GM19035 (cell line): ENCODE data around the gene ADGRG1.

Experiments
- ATAC-seq: cut with Tn5 transposase; IDR thresholded peaks from one replicate; pipeline ENCODE4 v1.9.1; 2021; ENCODE audit not compliant: unreplicated experiment

Gene ADGRG1

DNA sequence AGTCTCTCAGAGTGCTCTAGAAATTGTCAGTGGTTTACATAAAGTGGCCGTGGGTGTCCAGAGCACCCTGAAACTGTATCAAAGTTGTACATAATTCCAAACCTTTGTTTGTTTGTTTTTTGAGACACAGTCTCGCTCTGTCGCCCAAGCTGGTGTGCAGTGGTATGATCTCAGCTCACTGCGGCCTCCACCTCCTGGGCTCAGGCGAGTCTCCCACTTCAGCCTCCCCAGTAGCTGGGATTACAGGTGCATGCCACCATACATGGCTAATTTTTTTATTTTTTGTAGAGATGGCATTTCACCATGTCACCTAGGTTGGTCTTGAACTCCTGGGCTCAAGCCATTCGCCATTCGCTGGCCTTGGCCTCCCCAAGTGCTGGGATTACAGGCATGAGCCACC lies 24.3 kb upstream of the ADGRG1 start:
- no peak for ATAC-seq

- no peak for ATAC-seq
These were observed 22.1 kb upstream of the ADGRG1 start for GRCh38 chr16:57606147-57606846.

DNA sequence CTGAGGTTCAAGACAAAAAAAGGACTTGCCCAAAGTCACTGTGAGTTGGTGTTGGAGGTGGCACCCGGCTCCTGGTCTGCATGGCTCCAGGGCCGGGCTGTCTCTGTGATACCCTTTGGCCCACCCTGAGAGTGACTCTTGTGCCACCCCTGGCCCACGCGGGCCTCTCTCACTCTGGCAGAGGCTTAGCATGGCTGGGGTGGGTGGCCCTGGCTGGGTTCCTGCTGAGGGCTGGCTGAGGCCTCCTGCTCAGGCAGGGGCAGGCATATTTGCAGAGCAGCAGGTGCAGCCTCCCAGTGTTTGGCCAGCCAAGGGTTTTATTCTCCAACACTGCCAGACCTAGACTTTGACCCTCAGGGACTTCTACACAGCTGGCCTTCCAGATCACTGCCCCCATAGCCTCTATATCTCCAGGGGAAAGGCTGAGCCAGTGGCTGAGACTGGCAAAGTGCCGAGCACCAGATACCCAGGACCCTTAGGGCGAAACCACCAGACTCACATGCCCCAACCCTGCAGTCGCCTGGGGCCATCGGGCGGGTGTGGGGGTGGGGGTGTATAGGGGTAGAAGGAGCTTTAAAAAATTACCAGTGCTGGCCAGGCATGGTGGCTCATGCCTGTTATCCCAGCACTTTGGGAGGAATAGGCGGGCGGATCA lies 21.5 kb upstream of the ADGRG1 start:
- ATAC-seq, result no peak

DNA sequence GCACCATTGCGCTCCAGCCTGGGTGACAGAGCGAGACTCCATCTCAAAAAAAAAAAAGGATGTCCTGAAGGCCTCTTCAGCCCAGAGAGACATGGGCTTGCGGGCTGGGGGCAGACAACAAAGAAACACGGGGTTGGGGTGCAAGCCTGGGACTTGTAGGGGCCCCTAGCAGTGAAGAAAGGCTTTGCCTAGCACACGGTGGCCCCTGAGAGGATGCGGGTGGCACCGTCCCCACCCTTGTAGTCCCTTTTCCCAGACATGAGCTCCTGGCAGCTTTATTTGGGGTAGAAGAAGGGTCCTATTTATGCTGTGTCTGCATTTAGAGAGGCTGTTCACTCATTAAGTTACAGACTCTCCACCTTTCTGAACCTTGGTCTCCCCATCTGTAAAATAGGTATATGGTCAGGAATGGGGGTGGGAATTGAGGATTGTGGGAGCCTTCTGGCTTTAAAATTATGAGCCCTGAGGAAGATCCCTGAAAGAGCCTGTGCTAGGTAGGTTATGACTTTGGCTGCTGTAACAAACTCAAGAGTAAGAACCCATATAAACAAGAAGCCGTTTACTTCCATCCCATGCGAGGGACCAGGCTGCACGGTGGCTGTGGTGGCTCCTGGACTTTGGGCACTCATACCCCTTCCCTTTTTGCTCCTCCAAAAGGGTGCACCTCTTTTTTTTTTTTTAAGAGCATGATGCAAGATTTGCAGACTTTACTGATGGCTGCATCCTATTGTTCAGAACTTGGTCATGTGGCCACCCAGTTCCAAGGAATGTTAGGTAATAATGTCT lies 20.6 kb upstream of the ADGRG1 start:
- no peak for ATAC-seq

GRCh38 chr16:57608462-57609113 lies 19.8 kb upstream of the ADGRG1 start:
- ATAC-seq, result no peak

GRCh38 chr16:57609541-57610401 lies 18.7 kb upstream of the ADGRG1 start:
- ATAC-seq, result peak; percentile 90

GRCh38 chr16:57610611-57611010 lies 17.8 kb upstream of the ADGRG1 start:
- no peak for ATAC-seq

DNA sequence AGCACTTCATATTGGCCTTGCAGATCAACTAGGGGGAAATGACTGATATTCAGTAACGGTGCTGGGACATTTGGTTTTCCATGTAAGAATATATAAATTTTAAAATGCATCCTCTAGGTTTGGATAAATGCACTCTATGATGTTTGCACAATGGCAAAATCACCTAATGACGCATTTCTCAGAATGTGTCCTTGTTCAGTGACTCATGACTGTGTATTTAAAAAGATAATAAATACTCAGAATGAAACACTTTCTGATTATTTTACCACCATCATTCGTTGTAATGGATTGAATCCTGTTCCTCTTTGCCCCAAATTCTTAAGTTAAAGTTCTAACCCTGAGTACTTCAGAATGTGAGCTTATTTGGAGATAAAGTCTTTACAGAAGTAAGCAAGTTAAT lies 17.2 kb upstream of the ADGRG1 start:
- ATAC-seq, result no peak

GRCh38 chr16:57611706-57612105 lies 16.7 kb upstream of the ADGRG1 start:
- no peak for ATAC-seq

GRCh38 chr16:57612494-57612893 lies 15.9 kb upstream of the ADGRG1 start:
- ATAC-seq, result no peak

DNA sequence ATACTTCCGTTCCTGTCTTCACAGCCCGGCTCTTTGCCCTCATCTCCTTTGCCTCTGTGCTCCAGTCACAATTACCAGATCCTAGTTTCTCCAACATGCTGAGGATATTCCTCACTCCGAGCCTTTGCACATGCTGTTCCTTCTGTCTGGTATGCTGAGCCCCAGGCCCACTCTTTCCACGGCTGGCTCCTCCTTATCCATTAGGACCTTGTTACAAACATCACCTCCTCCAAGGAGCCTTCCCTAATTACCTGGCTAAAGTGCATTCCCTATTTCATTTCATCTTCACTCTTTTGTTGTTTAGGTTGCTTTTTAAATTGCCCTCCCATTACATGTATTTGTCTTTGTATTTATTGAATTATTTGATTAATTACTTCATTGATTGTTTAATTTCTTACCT lies 14.9 kb upstream of the ADGRG1 start:
- ATAC-seq, result no peak

DNA sequence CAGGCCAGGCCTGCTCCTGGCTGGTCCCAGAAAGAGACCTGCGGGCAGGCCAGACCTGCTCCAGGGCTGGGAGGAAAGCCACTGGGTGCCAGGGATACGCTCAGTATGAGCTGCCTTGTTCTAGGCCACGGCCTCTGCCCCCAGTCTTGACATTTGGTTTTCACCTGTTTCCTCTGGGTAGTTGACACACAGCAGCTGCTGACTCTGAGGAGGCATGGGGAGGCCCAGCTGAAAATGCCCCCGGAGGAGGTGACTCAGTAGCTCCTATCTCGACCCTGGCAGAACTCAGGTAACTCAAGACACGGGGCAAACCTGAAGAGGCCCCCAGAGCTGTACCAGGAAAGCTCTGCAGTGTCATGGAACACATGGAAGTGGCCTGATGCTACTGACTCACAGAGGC lies 13.9 kb upstream of the ADGRG1 start:
- no peak for ATAC-seq

DNA sequence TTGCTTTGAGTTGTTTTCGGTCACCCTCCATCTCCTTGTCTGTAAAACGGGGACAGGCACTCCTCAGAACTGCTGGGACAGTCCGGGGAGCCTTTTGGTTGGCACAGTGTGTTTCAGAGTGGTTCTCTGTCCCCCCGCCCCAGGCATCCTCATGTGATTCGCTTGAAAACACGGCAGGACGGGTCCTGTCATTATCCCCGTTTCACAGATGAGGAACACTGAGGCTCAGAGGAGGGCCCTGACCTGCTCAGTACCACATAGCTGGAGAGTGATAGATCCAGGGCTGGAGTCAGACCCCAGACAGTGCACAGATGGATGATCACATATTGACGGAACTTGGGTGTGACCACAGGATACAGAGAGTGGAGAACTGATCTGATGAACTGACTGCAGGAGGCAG lies 13.5 kb upstream of the ADGRG1 start:
- no peak for ATAC-seq

DNA sequence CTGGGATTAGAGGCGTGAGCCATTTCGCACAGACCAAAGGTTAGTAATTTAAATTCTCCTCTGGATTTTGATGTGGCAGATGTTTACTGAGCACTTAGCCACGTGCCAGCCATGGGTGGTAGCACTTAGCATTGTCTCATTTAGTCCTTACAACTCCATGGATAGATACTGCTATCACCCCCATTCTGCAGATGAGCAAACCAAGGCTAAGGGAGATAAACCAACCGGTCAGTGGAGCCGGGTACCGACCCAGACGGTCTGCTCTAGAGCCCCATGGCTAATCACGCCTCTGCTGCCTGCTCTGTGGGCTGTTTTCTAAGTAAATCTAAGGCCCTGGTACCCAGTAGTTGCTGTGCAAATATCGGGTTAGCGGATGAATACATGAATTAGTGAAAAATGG lies 12.6 kb upstream of the ADGRG1 start:
- no peak for ATAC-seq

- no peak for ATAC-seq
These were observed 12.2 kb upstream of the ADGRG1 start for GRCh38 chr16:57616241-57616640.

- no peak for ATAC-seq
These were observed 11.6 kb upstream of the ADGRG1 start for GRCh38 chr16:57616876-57617275.

DNA sequence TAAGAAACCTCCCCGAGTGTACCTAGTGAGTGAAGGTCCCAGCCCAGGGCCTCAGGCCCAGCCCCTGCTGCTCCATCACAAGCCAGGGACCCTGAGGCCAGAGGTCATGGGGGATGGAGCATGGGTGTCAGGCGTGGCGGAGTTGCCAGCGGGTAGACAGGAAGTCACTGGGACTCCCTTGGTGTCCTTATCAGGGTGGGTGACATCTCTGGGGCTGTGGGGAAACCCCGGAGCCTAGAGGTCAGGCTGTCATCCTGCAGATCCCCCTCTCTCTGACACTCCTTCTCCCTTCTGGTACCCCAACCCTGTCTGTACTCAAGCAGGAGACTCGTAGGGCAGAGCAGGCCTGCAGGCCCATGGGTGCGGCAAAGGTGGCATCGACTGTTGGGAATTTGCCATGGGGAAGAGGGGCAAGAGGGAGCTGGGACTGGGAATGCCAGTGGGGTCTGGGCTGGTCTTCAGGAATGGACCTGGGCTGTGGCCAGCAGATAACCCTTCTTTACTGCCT lies 10.8 kb upstream of the ADGRG1 start:
- ATAC-seq, result no peak

DNA sequence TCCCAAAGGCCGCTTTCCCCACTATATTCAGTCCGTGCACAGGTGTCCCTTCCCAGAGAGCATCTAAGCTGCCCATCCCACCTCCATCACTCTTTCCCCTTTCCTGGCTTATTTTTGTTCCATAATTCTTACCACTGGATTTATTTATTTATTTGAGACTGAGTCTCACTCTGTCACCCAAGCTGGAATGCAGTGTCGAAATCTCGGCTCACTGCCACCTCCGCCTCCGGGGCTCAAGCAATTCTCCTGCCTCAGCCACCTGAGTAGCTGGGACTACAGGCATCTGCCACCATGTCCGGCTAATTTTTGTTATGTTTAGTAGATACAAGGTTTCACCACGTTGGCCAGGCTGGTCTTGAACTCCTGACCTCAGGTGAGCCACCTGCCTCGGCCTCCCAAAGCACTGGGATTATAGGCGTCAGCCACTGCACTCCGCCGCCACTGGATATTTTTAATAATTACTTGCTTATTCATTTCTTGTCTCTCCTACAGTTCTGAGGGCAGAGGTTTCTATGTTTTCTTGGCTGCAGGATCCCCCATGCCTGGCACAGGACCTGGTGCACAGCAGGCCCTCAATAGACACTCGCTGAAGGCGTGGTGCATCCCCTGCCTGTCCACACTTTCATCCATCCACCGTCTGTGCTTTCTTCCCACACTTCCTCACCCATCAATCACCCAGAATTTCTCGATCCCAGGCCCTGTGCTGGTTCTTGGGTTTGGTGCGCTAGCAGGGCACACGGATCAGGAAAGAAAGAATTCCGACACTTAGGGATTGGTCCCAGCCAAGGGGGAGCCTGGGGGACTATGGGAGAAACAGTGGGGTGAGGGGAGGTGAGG lies 9.9 kb upstream of the ADGRG1 start:
- ATAC-seq, result no peak

DNA sequence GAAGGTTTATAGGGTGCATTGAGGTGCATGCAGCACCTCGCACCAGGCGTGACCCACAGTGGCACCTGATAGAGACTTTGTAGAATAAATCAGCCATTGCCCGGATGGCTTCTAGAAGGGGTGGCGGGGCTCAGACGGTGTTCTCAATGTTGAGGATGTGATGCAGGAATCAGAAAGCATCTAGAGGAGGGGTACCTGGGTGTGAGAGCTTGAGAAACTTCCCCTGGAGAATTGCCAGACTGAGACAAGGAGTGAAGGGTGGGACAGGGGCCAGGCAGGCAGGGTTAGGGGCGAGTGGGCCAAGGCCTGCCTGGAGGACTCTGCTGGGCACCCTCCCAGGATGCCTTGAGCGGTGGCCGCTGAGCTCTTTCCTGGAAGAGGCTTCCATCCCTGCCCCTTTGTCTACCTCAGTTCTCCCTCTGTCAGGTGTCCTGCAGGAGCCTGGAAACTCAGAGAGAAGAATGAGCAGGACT lies 9.3 kb upstream of the ADGRG1 start:
- ATAC-seq, result no peak
